Retina (tissue), 1 donor: ENCODE data around the gene B4GALT6.
"Not testable (repeated sequence)": the region's sequence is repeated elsewhere in the genome, so short reads cannot be mapped to it uniquely, and the experiment has no call there.

Source experiments
- DNase-seq: peaks from one replicate; pipeline ENCODE4 v3.0.0-alpha.2; 2016

Gene B4GALT6, protein sequence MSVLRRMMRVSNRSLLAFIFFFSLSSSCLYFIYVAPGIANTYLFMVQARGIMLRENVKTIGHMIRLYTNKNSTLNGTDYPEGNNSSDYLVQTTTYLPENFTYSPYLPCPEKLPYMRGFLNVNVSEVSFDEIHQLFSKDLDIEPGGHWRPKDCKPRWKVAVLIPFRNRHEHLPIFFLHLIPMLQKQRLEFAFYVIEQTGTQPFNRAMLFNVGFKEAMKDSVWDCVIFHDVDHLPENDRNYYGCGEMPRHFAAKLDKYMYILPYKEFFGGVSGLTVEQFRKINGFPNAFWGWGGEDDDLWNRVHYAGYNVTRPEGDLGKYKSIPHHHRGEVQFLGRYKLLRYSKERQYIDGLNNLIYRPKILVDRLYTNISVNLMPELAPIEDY

GRCh38 chr18:31684279-31685096 lies at the start of gene B4GALT6:
TSS of gene B4GALT6 (minus strand) at chr18:31684581. CDS start at chr18:31684426, 155 bp downstream.
- peak; percentile 84 for DNase-seq

DNA sequence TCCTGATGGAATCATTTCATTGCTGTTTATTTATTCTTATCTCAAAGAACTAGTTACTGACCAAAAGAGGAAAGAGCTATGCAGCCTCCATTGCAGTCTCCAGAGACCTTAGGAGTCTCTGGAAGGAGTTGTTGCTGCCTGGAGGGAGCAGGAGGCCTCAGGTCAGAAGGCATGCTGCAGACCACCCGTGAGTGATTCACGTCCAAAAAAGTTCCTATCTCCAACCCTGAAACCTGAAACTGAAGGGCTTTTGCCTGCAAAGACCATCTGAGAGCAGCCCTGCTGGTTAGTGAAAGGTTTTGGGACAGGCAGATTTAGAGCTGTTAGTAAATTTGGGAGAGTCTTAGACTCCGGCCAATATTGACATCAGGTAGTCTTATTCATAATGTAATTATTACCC lies 47.2 kb upstream of the B4GALT6 start:
- DNase-seq = no peak

- DNase-seq = not testable (repeated sequence)
Observed at GRCh38 chr18:31729196-31729595, 44.8 kb upstream of the B4GALT6 start.

GRCh38 chr18:31723990-31724711 lies 39.8 kb upstream of the B4GALT6 start:
- DNase-seq = peak; percentile 74

- peak; percentile 13 for DNase-seq
Observed at GRCh38 chr18:31723639-31723989, 39.2 kb upstream of the B4GALT6 start.

GRCh38 chr18:31722369-31722957 lies 38.1 kb upstream of the B4GALT6 start:
- DNase-seq = peak; percentile 81

GRCh38 chr18:31721601-31722000 lies 37.2 kb upstream of the B4GALT6 start:
- no peak for DNase-seq

- DNase-seq = no peak
Observed at GRCh38 chr18:31720867-31721266, 36.5 kb upstream of the B4GALT6 start.

DNA sequence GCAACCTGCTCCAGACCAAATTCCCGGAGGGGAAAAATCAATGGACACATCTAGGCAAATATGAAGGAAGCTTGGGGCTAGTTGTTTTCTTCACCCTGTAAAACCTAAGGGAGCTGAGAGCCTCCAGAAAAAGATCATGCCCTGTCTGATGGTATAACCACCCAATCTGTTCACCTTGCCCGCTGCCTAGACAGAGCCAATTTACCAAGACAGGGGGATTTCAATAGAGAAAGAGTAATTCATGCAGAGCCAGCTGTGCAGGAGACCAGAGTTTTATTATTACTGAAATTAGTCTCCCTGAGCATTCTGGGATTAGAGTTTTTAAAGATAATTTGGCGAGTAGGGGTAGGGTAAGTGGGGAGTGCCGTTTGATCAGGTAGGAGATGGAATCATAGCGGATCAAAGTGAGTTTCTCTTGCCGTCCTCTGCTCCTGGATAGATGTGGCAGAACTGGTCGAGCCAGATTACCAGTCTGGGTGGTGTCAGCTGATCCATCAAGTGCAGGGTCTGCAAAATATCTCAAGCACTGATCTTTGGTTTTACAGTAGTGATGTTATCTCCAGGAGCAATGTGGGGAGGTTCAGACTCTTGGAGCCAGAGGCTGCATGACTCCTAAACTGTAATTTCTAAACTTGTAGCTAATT lies 35.1 kb upstream of the B4GALT6 start:
- DNase-seq = no peak

DNA sequence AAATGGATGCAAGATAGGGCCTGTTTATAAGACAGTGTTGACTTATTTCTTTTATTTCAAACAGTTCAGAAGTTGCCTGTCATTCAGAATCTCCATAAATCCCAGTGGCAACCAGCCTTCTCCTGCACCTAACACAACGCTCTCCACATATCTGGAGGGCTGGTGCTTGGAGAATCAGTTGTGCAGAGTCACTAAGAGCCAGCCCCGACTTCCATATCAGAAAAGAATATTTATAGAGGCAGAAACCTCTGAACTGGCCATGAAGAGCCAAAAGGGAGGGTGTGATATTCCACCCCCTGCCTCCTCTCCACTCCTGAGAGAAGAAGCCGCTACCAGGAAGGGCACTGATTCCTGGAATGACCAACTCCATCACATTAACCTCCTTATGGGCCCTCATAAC lies 34.0 kb upstream of the B4GALT6 start:
- no peak for DNase-seq

DNA sequence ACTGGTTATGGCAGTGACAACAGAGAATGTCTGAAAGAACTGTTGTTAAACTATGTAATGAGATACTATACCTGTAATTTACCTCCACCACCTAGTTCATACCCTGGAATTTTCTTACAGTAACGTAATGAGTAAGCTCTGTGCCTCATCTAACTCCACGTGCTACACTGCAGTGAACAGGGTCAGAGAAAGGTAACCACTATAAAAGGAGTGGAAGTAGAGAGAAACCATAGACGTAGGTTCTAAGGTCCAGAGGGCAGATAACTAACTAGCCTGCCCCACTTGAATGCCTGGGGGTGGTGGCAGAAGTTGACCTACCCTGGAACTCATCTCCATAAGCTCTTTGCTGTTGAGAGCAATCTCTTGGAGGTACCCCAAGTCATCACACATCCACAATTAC lies 32.0 kb upstream of the B4GALT6 start:
- DNase-seq = no peak

- no peak for DNase-seq
Observed at GRCh38 chr18:31711365-31712172, 27.2 kb upstream of the B4GALT6 start.

DNA sequence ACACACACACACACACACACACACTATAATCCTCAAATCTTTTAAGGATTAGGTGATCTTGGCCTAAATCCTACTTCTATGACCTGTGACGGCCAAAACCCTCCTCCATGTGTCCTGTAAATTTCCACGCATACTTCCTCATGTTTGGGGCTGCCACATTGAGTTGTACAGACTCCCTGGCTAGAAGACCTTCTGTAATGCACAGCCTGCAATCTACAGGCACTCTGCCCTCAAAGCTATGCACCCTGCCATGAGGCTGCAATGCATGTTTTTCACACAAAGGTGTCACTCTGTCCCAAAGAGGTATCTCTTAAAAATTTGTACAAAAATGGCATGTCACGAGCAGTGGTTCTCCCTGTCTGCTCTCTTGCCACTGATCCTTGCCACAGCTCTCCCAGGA lies 26.4 kb upstream of the B4GALT6 start:
- no peak for DNase-seq

GRCh38 chr18:31707815-31708214 lies 23.4 kb upstream of the B4GALT6 start:
- no peak for DNase-seq

GRCh38 chr18:31702449-31702848 lies 18.1 kb upstream of the B4GALT6 start:
- no peak for DNase-seq

DNA sequence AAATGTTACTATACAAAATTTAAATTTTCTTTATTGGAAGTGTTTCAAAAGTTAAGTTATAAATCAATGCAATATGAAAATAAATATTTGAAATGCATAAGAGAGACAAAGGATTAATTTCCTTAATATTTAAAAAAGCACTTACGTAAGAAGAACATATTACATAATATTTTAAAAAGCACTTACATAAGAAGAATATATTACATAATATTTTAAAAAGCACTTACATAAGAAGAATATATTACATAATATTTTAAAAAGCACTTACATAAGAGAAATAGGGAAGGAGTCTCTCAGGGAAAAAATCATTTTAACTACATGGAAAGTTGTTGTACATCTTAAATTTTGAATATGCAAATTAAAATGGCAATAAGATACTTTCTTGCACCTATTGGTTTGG lies 17.4 kb upstream of the B4GALT6 start:
- DNase-seq = no peak

GRCh38 chr18:31700990-31701389 lies 16.6 kb upstream of the B4GALT6 start:
- DNase-seq = no peak

- DNase-seq = no peak
Observed at GRCh38 chr18:31697351-31698298, 13.2 kb upstream of the B4GALT6 start.

DNA sequence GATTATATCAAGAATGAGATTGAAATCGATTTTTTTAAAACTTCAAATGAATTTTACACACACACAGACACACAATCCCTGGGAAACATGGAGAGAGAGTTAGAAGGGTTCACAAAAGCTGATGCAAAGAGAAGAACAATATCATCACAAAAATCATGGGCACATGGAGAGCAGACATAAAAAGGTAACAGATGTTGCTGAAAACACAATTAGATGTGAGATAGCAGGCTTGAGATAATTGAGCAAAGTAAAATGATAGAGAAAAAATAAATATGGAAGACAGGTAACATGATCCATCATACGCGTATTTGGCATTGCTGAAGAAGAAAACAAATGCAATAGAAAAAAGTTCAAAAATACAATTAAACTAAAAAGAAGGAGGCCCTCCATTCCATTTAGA lies 11.6 kb upstream of the B4GALT6 start:
- no peak for DNase-seq

DNA sequence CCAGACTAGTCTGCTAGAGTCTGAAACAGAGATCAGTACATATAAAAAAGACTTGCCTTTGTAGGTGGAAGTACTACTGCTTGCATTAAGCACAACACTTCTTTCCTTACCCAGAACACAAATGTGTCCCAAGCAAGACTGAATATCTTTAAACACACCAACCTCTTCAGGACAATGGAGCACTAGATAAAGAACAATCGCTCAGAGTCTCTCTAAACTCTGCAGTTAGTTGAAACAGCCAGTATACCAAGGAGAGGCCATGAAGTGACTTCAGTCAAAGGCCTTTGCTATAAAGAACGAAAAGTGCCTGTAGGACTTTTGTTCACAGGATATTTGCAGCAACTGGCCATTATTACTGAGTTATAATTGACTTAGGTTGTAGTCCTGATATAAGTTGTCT lies 9.9 kb upstream of the B4GALT6 start:
- DNase-seq = no peak

DNA sequence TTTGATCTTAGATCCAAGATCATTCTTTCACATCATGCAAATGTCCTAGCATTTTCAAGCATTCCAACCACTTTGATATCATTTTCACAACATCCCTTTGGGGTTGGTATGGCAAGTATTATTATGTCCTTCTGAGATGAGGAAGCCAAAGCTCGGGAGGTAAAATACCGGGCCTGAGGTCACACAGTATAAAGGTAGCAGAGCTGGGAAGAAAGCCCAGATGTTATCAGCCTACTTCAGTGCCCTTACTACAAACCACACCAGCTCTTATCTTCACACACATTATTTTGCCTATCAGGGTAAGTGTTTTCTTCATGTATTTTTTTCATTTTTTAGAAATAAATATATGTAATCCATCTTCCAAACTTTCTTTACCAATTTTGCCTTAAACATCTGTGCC lies 4.2 kb upstream of the B4GALT6 start:
- no peak for DNase-seq
